ENCODE results near the gene SBF2.
"Not testable (repeated sequence)": the region's sequence is repeated elsewhere in the genome, so short reads cannot be mapped to it uniquely, and the experiment has no call there.

The SBF2 gene

DNA sequence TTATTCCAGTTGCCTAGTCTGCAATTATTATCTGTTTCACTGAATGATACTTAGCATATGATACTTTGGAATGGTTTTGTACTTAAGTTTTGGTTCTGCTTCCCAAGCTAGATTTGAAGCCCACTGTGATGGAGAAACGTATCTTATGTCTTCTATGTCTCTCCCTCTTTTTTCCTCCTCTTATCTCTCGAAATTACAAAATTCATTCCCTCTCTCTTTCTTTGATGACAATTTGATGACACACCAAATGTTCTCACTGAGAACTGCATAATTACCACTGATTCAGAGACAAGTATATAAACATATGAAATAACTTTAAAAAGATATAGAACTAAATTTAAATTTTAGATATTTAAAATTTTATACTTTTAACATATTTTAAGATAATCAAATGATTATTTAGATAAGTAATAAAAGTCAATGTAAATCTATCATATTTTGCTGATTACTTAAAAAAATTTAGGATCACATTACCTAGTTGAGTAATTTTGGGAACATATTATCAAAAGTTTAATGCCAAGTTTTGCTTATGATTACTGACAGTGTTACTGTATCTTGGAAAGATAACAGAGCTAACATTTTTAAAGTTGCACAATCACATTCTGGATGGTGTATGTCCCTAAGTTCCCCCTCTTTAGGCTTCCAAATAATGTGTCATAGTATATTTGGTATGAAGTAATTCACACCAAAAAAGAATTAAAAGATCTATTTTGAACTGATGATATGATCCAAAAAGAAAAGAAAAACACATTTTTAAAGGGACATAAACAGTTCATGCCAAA lies 255.3 kb downstream of the SBF2 start:
- Histone ChIP-seq H2BK120ac (ENCODE audit: low read depth, low read length) (no peak overlapping the region), H3K79me1 (ENCODE audit: low read depth, low read length) (no peaks in the 10 kb centered on the region), H4K91ac (ENCODE audit: low read depth, low read length, poor library complexity) (no peak overlapping the region), H2AFZ (ENCODE audit: low read length) (no peak overlapping the region), H3K4me2 (ENCODE audit: insufficient read depth, low read length, poor library complexity, severe bottlenecking) (no peak overlapping the region), H2AK5ac (ENCODE audit: low read depth, low read length) (no peak overlapping the region), H2BK15ac (ENCODE audit: low read length) (no peak overlapping the region), H3K27me3 (ENCODE audit: control insufficient read depth in 3 of 3, insufficient read depth in 3 of 3, low read depth in 1 of 3, low read length in 3 of 3) (no peaks in the 10 kb centered on the region), H3K9ac (ENCODE audit: low read depth, low read length, poor library complexity) (no peak overlapping the region), H3K4me3 (ENCODE audit: low read length in 2 of 2) (no peak overlapping the region), H3K4ac (ENCODE audit: low read length) (no peak overlapping the region), H2BK12ac (ENCODE audit: low read length) (no peak overlapping the region), H3K4me1 (ENCODE audit: control insufficient read depth in 2 of 2, insufficient read depth in 1 of 2, low read depth in 1 of 2, low read length in 2 of 2) (no peaks in the 10 kb centered on the region), H3K14ac (ENCODE audit: low read length) (no peak overlapping the region), H2BK5ac (ENCODE audit: low read length) (no peak overlapping the region), H3K23ac (ENCODE audit: low read depth, low read length, poor library complexity) (no peak overlapping the region), H3K18ac (ENCODE audit: low read length) (no peak overlapping the region), H3K9me3 (replicated peaks in 1 of 2; ENCODE audit: control insufficient read depth in 2 of 2, insufficient read depth in 1 of 2, low read depth in 1 of 2, low read length in 2 of 2) (peaks cover 0 to 5% of the 10 kb centered on the region in 2 donors), H3K27ac (replicated peaks; ENCODE audit: low read length) (no peak overlapping the region), H3K36me3 (replicated peaks in 1 of 2; ENCODE audit: control insufficient read depth in 2 of 2, insufficient read depth in 2 of 2, low read length in 2 of 2) (peaks cover 0 to 4% of the 10 kb centered on the region in 2 donors), H4K8ac (ENCODE audit: low read depth, low read length) (no peak overlapping the region)
- DNase-seq (ENCODE audit: low spot score), result no peak
- 83% methylated on average over 1 of the region's 2 CpGs; no CpG with 5 or more reads in 1 of the 2 donors for WGBS, 2 donors (ENCODE audit: extremely low coverage in 2 of 2, insufficient read length in 2 of 2, insufficient replicate concordance in 1 of 2)

DNA sequence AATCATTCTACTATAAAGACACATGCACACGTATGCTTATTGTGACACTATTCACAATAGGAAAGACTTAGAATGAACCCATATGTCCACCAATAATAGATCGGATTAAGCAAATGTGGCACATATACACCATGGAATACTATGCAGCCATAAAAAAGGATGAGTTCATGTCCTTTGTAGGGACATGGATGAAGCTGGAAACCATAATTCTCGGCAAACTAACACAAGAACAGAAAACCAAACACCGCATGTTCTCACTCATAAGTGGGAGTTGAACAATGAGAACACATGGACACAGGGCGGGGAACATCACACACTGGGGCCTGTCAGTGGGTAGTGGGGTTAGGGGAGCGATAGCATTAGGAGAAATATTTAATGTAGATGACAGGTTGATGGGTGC lies 258.1 kb downstream of the SBF2 start:
- H2BK15ac ChIP-seq (ENCODE audit: low read length); H2AK5ac ChIP-seq (ENCODE audit: low read depth, low read length); H2BK120ac ChIP-seq (ENCODE audit: low read depth, low read length); H3K4me3 ChIP-seq (ENCODE audit: low read length in 2 of 2); H3K23ac ChIP-seq (ENCODE audit: low read depth, low read length, poor library complexity); H3K36me3 ChIP-seq (replicated peaks in 1 of 2; ENCODE audit: control insufficient read depth in 2 of 2, insufficient read depth in 2 of 2, low read length in 2 of 2); H3K4me2 ChIP-seq (ENCODE audit: insufficient read depth, low read length, poor library complexity, severe bottlenecking); H3K79me1 ChIP-seq (ENCODE audit: low read depth, low read length); H4K8ac ChIP-seq (ENCODE audit: low read depth, low read length); H2AFZ ChIP-seq (ENCODE audit: low read length); H3K27me3 ChIP-seq (ENCODE audit: control insufficient read depth in 3 of 3, insufficient read depth in 3 of 3, low read depth in 1 of 3, low read length in 3 of 3); H2BK12ac ChIP-seq (ENCODE audit: low read length); H3K4ac ChIP-seq (ENCODE audit: low read length); H3K9ac ChIP-seq (ENCODE audit: low read depth, low read length, poor library complexity); H3K18ac ChIP-seq (ENCODE audit: low read length); H3K9me3 ChIP-seq (replicated peaks in 1 of 2; ENCODE audit: control insufficient read depth in 2 of 2, insufficient read depth in 1 of 2, low read depth in 1 of 2, low read length in 2 of 2); H4K91ac ChIP-seq (ENCODE audit: low read depth, low read length, poor library complexity); H3K14ac ChIP-seq (ENCODE audit: low read length); H3K4me1 ChIP-seq (ENCODE audit: control insufficient read depth in 2 of 2, insufficient read depth in 1 of 2, low read depth in 1 of 2, low read length in 2 of 2); DNase-seq (ENCODE audit: low spot score); H3K27ac ChIP-seq (replicated peaks; ENCODE audit: low read length); H2BK5ac ChIP-seq (ENCODE audit: low read length): not testable (repeated sequence)
- WGBS, 2 donors (ENCODE audit: extremely low coverage in 2 of 2, insufficient read length in 2 of 2, insufficient replicate concordance in 1 of 2), result no CpG with 5 or more reads among the region's 6 CpGs

DNA sequence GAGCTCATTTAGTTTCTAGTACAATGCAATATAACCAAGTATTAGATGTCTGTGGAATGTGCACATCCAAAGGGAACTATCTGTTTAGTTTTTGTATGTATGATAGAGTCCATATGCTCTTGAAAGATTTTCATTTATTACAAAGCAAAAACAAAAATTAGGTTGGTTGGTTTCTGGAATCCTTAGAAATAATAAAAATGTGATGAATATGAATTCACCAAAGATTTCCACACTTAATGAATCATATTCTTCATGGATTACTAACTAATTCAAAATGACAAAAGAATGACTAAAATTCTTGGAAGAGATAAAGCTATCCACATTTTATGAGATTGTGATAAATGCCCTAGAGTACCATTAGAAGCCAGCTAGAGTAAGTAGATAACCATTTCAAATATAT lies 261.1 kb downstream of the SBF2 start:
- no peaks in the 10 kb centered on the region for H3K27me3 ChIP-seq (ENCODE audit: control insufficient read depth in 3 of 3, insufficient read depth in 3 of 3, low read depth in 1 of 3, low read length in 3 of 3)
- H3K79me1 ChIP-seq (ENCODE audit: low read depth, low read length), result no peaks in the 10 kb centered on the region
- peaks cover 0 to 13% of the 10 kb centered on the region in 2 donors for H3K36me3 ChIP-seq (replicated peaks in 1 of 2; ENCODE audit: control insufficient read depth in 2 of 2, insufficient read depth in 2 of 2, low read length in 2 of 2)
- H4K8ac ChIP-seq (ENCODE audit: low read depth, low read length), result no peak overlapping the region
- H2BK120ac ChIP-seq (ENCODE audit: low read depth, low read length), result no peak overlapping the region
- no peak overlapping the region for H2BK15ac ChIP-seq (ENCODE audit: low read length)
- no peak overlapping the region for H2BK5ac ChIP-seq (ENCODE audit: low read length)
- H3K23ac ChIP-seq (ENCODE audit: low read depth, low read length, poor library complexity), result no peak overlapping the region
- H2AK5ac ChIP-seq (ENCODE audit: low read depth, low read length), result no peak overlapping the region
- H3K18ac ChIP-seq (ENCODE audit: low read length), result no peak overlapping the region
- no peak overlapping the region for H3K4me2 ChIP-seq (ENCODE audit: insufficient read depth, low read length, poor library complexity, severe bottlenecking)
- no peaks in the 10 kb centered on the region for H3K4me1 ChIP-seq (ENCODE audit: control insufficient read depth in 2 of 2, insufficient read depth in 1 of 2, low read depth in 1 of 2, low read length in 2 of 2)
- H3K4me3 ChIP-seq (ENCODE audit: low read length in 2 of 2), result no peak overlapping the region
- no peak for DNase-seq (ENCODE audit: low spot score)
- H2BK12ac ChIP-seq (ENCODE audit: low read length), result no peak overlapping the region
- H3K9me3 ChIP-seq (replicated peaks in 1 of 2; ENCODE audit: control insufficient read depth in 2 of 2, insufficient read depth in 1 of 2, low read depth in 1 of 2, low read length in 2 of 2), result no peaks in the 10 kb centered on the region
- no peak overlapping the region for H3K4ac ChIP-seq (ENCODE audit: low read length)
- H2AFZ ChIP-seq (ENCODE audit: low read length), result no peak overlapping the region
- no peak overlapping the region for H3K27ac ChIP-seq (replicated peaks; ENCODE audit: low read length)
- H4K91ac ChIP-seq (ENCODE audit: low read depth, low read length, poor library complexity), result no peak overlapping the region
- H3K14ac ChIP-seq (ENCODE audit: low read length), result no peak overlapping the region
- H3K9ac ChIP-seq (ENCODE audit: low read depth, low read length, poor library complexity), result no peak overlapping the region

DNA sequence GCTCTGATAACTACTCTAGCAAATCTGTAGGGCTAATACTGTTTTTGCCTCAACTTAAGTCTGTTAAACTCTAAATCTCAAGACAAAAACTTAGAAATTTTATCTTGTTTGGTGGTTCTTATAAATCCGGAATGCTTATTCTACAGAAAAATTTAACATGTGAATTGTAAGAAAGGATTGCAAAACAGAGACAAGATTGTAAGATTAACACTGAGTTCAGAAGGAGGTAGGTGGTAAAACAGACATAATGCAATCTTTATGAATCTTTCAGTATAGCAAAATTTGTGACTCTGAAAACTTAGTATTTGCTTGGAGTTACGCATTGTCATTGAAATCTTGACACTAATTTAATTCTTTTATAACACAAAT lies 263.9 kb downstream of the SBF2 start:
- Histone ChIP-seq H3K4me1 (ENCODE audit: control insufficient read depth in 2 of 2, insufficient read depth in 1 of 2, low read depth in 1 of 2, low read length in 2 of 2) (no peaks in the 10 kb centered on the region), H2BK120ac (ENCODE audit: low read depth, low read length) (no peak overlapping the region), H3K18ac (ENCODE audit: low read length) (no peak overlapping the region), H3K23ac (ENCODE audit: low read depth, low read length, poor library complexity) (no peak overlapping the region), H3K4me3 (ENCODE audit: low read length in 2 of 2) (no peak overlapping the region), H3K27me3 (ENCODE audit: control insufficient read depth in 3 of 3, insufficient read depth in 3 of 3, low read depth in 1 of 3, low read length in 3 of 3) (no peaks in the 10 kb centered on the region), H4K91ac (ENCODE audit: low read depth, low read length, poor library complexity) (no peak overlapping the region), H3K36me3 (replicated peaks in 1 of 2; ENCODE audit: control insufficient read depth in 2 of 2, insufficient read depth in 2 of 2, low read length in 2 of 2) (peaks cover 0 to 20% of the 10 kb centered on the region in 2 donors), H3K27ac (replicated peaks; ENCODE audit: low read length) (no peak overlapping the region), H2BK12ac (ENCODE audit: low read length) (no peak overlapping the region), H2BK15ac (ENCODE audit: low read length) (no peak overlapping the region), H4K8ac (ENCODE audit: low read depth, low read length) (no peak overlapping the region), H3K4ac (ENCODE audit: low read length) (no peak overlapping the region), H3K9me3 (replicated peaks in 1 of 2; ENCODE audit: control insufficient read depth in 2 of 2, insufficient read depth in 1 of 2, low read depth in 1 of 2, low read length in 2 of 2) (no peaks in the 10 kb centered on the region), H3K14ac (ENCODE audit: low read length) (no peak overlapping the region), H2AFZ (ENCODE audit: low read length) (no peak overlapping the region), H2BK5ac (ENCODE audit: low read length) (no peak overlapping the region), H3K9ac (ENCODE audit: low read depth, low read length, poor library complexity) (no peak overlapping the region), H3K4me2 (ENCODE audit: insufficient read depth, low read length, poor library complexity, severe bottlenecking) (no peak overlapping the region), H2AK5ac (ENCODE audit: low read depth, low read length) (no peak overlapping the region), H3K79me1 (ENCODE audit: low read depth, low read length) (no peaks in the 10 kb centered on the region)
- DNase-seq (ENCODE audit: low spot score), result no peak
- no CpG with 5 or more reads among the region's 2 CpGs for WGBS, 2 donors (ENCODE audit: extremely low coverage in 2 of 2, insufficient read length in 2 of 2, insufficient replicate concordance in 1 of 2)
